ENCODE data around the gene NEURL3.
"Not testable (repeated sequence)": the region's sequence is repeated elsewhere in the genome, so short reads cannot be mapped to it uniquely, and the experiment has no call there.

Gene NEURL3

GRCh38 chr2:96505231-96505889 is at the start of gene NEURL3:
TSS of gene NEURL3 (minus strand) at chr2:96505357. CDS start at chr2:96505286, 71 bp downstream.
- no peak for DNase-seq (ENCODE audit: low read depth in 2 of 2)

- DNase-seq (ENCODE audit: low read depth in 2 of 2): peak in 1 of 2 experiments; percentile 54
Measured at GRCh38 chr2:96554293-96555145, 49.4 kb upstream of the NEURL3 start.

- not testable (repeated sequence) for DNase-seq (ENCODE audit: low read depth in 2 of 2)
Measured at GRCh38 chr2:96553957-96554292, 48.8 kb upstream of the NEURL3 start.

GRCh38 chr2:96553176-96553956 is 48.2 kb upstream of the NEURL3 start:
- no peak for DNase-seq (ENCODE audit: low read depth in 2 of 2)

GRCh38 chr2:96552315-96553175 is 47.4 kb upstream of the NEURL3 start:
- DNase-seq (ENCODE audit: low read depth in 2 of 2): no peak

GRCh38 chr2:96551605-96552314 is 46.6 kb upstream of the NEURL3 start:
- DNase-seq (ENCODE audit: low read depth in 2 of 2): no peak

- no peak for DNase-seq (ENCODE audit: low read depth in 2 of 2)
Measured at GRCh38 chr2:96550787-96551604, 45.8 kb upstream of the NEURL3 start.

- no peak for DNase-seq (ENCODE audit: low read depth in 2 of 2)
Measured at GRCh38 chr2:96549967-96550786, 45.0 kb upstream of the NEURL3 start.

GRCh38 chr2:96549466-96549785 is 44.3 kb upstream of the NEURL3 start:
- DNase-seq (ENCODE audit: low read depth in 2 of 2): no peak

GRCh38 chr2:96548558-96549465 is 43.7 kb upstream of the NEURL3 start:
- no peak for DNase-seq (ENCODE audit: low read depth in 2 of 2)

GRCh38 chr2:96547731-96548171 is 42.6 kb upstream of the NEURL3 start:
- DNase-seq (ENCODE audit: low read depth in 2 of 2): no peak

GRCh38 chr2:96547203-96547641 is 42.1 kb upstream of the NEURL3 start:
- DNase-seq (ENCODE audit: low read depth in 2 of 2): no peak

- no peak for DNase-seq (ENCODE audit: low read depth in 2 of 2)
Measured at GRCh38 chr2:96546797-96547196, 41.6 kb upstream of the NEURL3 start.

GRCh38 chr2:96546321-96546720 is 41.2 kb upstream of the NEURL3 start:
- DNase-seq (ENCODE audit: low read depth in 2 of 2): no peak

GRCh38 chr2:96542357-96542977 is 37.3 kb upstream of the NEURL3 start:
- DNase-seq (ENCODE audit: low read depth in 2 of 2): no peak

GRCh38 chr2:96541398-96542152 is 36.4 kb upstream of the NEURL3 start:
- no peak for DNase-seq (ENCODE audit: low read depth in 2 of 2)

GRCh38 chr2:96540136-96540535 is 35.0 kb upstream of the NEURL3 start:
- no peak for DNase-seq (ENCODE audit: low read depth in 2 of 2)

All from stimulated activated CD4-positive, alpha-beta T cell treated with anti-CD3 and anti-CD28 coated beads, Interleukin-12 subunit alpha, Interleukin-12 subunit beta, amount 100 ng/mL, for 24 hours (primary cell).